GM23338 (cell line): ENCODE data around the gene GTF2A1.

Experiments
- EZH2 ChIP-seq: fragments of 200-600 bp; sonication (generic); IDR thresholded peaks from one replicate; pipeline ENCODE4 v1.8.0; 2017; ENCODE audit warnings: antibody characterized with exemption, mild to moderate bottlenecking, low read depth; ENCODE audit not compliant: unreplicated experiment
- TF ChIP-seq, protein P1 (sequence below): IDR thresholded peaks from one replicate; pipeline ENCODE4 v1.6.1; 2018; ENCODE audit warnings: antibody characterized with exemption; ENCODE audit not compliant: unreplicated experiment
- TF ChIP-seq, protein P2 (sequence below): fragments of 250-450 bp; sonication (Bioruptor Pico); IDR thresholded peaks from 2 replicates; pipeline ENCODE4 v1.5.0; 2020; ENCODE audit warnings: mild to moderate bottlenecking, moderate library complexity

DNA sequence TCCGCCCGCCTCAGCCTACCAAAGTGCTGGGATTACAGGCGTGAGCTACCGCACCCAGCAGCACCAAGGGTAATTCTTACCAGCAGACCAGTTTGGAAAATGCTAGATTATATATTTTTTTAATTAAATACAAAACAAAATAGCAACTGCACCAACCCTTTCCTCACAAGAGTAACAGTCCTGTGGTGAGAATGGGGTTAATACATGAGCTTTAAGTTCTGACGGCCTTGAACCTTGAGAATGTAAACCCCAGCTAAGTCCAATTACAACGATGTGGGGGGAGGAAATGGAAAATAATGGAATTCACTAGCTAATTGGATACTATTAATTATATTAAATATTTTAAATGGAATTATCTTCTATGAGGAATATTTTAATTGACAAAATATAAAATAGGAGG is 82.3 kb downstream of the GTF2A1 start:
- TF ChIP-seq EZH2, result no peak
- TF ChIP-seq, protein P1, sequence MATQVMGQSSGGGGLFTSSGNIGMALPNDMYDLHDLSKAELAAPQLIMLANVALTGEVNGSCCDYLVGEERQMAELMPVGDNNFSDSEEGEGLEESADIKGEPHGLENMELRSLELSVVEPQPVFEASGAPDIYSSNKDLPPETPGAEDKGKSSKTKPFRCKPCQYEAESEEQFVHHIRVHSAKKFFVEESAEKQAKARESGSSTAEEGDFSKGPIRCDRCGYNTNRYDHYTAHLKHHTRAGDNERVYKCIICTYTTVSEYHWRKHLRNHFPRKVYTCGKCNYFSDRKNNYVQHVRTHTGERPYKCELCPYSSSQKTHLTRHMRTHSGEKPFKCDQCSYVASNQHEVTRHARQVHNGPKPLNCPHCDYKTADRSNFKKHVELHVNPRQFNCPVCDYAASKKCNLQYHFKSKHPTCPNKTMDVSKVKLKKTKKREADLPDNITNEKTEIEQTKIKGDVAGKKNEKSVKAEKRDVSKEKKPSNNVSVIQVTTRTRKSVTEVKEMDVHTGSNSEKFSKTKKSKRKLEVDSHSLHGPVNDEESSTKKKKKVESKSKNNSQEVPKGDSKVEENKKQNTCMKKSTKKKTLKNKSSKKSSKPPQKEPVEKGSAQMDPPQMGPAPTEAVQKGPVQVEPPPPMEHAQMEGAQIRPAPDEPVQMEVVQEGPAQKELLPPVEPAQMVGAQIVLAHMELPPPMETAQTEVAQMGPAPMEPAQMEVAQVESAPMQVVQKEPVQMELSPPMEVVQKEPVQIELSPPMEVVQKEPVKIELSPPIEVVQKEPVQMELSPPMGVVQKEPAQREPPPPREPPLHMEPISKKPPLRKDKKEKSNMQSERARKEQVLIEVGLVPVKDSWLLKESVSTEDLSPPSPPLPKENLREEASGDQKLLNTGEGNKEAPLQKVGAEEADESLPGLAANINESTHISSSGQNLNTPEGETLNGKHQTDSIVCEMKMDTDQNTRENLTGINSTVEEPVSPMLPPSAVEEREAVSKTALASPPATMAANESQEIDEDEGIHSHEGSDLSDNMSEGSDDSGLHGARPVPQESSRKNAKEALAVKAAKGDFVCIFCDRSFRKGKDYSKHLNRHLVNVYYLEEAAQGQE, result no peak
- TF ChIP-seq, protein P2, sequence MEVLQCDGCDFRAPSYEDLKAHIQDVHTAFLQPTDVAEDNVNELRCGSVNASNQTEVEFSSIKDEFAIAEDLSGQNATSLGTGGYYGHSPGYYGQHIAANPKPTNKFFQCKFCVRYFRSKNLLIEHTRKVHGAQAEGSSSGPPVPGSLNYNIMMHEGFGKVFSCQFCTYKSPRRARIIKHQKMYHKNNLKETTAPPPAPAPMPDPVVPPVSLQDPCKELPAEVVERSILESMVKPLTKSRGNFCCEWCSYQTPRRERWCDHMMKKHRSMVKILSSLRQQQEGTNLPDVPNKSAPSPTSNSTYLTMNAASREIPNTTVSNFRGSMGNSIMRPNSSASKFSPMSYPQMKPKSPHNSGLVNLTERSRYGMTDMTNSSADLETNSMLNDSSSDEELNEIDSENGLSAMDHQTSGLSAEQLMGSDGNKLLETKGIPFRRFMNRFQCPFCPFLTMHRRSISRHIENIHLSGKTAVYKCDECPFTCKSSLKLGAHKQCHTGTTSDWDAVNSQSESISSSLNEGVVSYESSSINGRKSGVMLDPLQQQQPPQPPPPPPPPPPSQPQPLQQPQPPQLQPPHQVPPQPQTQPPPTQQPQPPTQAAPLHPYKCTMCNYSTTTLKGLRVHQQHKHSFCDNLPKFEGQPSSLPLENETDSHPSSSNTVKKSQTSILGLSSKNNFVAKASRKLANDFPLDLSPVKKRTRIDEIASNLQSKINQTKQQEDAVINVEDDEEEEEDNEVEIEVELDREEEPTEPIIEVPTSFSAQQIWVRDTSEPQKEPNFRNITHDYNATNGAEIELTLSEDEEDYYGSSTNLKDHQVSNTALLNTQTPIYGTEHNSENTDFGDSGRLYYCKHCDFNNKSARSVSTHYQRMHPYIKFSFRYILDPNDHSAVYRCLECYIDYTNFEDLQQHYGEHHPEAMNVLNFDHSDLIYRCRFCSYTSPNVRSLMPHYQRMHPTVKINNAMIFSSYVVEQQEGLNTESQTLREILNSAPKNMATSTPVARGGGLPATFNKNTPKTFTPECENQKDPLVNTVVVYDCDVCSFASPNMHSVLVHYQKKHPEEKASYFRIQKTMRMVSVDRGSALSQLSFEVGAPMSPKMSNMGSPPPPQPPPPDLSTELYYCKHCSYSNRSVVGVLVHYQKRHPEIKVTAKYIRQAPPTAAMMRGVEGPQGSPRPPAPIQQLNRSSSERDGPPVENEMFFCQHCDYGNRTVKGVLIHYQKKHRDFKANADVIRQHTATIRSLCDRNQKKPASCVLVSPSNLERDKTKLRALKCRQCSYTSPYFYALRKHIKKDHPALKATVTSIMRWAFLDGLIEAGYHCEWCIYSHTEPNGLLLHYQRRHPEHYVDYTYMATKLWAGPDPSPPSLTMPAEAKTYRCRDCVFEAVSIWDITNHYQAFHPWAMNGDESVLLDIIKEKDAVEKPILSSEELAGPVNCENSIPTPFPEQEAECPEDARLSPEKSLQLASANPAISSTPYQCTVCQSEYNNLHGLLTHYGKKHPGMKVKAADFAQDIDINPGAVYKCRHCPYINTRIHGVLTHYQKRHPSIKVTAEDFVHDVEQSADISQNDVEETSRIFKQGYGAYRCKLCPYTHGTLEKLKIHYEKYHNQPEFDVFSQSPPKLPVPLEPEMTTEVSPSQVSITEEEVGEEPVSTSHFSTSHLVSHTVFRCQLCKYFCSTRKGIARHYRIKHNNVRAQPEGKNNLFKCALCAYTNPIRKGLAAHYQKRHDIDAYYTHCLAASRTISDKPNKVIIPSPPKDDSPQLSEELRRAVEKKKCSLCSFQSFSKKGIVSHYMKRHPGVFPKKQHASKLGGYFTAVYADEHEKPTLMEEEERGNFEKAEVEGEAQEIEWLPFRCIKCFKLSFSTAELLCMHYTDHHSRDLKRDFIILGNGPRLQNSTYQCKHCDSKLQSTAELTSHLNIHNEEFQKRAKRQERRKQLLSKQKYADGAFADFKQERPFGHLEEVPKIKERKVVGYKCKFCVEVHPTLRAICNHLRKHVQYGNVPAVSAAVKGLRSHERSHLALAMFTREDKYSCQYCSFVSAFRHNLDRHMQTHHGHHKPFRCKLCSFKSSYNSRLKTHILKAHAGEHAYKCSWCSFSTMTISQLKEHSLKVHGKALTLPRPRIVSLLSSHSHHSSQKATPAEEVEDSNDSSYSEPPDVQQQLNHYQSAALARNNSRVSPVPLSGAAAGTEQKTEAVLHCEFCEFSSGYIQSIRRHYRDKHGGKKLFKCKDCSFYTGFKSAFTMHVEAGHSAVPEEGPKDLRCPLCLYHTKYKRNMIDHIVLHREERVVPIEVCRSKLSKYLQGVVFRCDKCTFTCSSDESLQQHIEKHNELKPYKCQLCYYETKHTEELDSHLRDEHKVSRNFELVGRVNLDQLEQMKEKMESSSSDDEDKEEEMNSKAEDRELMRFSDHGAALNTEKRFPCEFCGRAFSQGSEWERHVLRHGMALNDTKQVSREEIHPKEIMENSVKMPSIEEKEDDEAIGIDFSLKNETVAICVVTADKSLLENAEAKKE (CRISPR knock-in tag), result no peak
